NCI-H2196 treated with DMSO at 0.1 percent for 48 hours (cell line): ENCODE results near the gene SLC9C1.
"Not testable (repeated sequence)": the region's sequence is repeated elsewhere in the genome, so short reads cannot be mapped to it uniquely, and the experiment has no call there.

Source experiments
- DNase-seq: peaks from one replicate; lab custom pipeline; 2025; ENCODE audit not compliant: unreplicated experiment; lab: John Stamatoyannopoulos, UW

The SLC9C1 gene

GRCh38 chr3:112199622-112200316 lies 94.2 kb downstream of the SLC9C1 start:
- no peak for DNase-seq

- no peak for DNase-seq
Observed at GRCh38 chr3:112197131-112197530, 96.9 kb downstream of the SLC9C1 start.

- DNase-seq: no peak
Observed at GRCh38 chr3:112187300-112187699, 106.7 kb downstream of the SLC9C1 start.

DNA sequence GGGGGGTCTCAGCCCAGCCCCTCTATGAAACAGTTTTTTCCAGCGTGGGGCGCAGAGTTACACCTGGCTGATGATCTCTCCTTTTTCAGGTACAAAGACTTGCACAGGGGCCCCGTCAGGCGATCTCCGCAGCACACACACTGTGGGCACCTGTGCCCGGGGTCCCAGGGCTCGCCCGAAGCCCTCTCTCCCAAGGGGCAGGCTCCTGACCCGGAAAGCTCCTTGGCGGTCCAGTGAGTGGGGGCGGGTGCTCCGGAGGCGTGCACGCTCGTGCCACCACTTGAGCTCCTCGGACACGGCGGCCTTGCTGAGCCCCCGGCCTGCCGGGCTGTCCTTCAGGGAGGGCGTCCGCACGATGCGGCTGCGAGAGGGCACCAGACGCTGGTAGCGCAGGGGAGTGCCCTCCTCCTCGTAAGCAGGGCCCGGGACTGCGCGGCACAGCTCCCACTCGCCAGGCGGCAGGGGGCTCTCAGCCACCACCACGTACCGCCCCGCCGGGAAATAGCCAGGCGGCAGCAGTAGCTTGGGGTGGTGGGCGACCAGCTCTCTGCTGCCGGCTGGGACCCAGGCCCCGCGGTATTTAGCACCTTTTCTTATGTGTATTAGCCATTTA lies 108.5 kb downstream of the SLC9C1 start:
- DNase-seq: not testable (repeated sequence)

DNA sequence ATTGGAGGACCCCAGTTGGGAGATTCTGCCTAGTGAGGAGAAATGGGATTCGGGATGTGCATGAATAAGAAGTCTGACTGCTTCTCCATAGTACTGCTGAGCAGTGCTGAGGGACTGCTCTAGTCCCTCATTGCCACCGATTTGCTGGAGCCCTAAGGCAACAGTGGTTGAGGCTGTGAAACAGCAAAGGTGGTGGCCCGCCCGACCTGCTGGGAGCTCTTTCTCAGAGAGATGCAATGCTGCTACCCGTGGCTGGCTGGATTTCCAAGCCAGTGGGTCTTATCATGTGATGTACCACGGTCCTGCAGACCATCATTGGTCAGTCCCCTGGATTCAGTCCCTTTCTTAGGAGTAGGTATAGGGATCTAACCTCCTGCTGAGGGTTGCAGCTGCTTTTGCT lies 118.4 kb downstream of the SLC9C1 start:
- DNase-seq: no peak

GRCh38 chr3:112175037-112175436 lies 119.0 kb downstream of the SLC9C1 start:
- no peak for DNase-seq

- DNase-seq: no peak
Observed at GRCh38 chr3:112171144-112171543, 122.9 kb downstream of the SLC9C1 start.

DNA sequence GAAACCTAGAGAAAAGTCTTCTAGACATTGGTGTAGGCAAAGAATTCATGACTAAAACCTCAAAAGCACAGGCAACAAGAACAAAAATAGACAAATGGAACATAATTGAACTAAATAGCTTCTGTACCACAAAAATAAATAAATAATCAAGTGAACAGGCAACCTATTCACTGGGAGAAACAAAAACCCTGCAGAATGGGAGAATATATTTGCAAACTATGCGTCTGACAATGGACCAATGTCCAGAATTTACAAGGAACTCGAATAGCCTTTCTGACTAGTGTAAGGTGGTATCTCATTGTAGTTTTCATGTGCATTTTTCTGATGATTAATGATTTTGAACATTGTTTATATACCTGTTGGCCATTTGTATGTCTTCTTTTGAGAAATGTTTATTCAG lies 124.0 kb downstream of the SLC9C1 start:
- no peak for DNase-seq

DNA sequence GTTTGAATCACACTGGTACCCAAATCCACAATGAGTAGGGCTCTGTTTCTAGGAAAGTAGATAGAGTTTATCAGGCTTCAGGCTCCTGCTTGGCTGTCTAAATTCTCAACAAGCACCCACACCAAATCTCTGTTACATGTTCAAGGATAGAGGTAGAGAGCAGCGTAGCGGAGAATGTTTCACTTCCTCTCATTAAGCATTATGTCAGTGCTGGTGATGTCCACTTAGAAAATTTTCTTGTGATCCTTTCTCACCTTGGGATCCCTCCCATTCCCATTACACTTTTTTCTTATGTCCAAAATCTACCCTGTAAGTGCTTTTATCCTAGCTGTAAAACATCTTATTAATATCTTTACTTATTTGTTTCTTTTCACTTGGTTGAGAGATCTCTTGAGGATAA lies 126.3 kb downstream of the SLC9C1 start:
- no peak for DNase-seq

GRCh38 chr3:112149136-112149535 lies 144.9 kb downstream of the SLC9C1 start:
- no peak for DNase-seq

GRCh38 chr3:112143689-112144088 lies 150.3 kb downstream of the SLC9C1 start:
- DNase-seq: no peak

DNA sequence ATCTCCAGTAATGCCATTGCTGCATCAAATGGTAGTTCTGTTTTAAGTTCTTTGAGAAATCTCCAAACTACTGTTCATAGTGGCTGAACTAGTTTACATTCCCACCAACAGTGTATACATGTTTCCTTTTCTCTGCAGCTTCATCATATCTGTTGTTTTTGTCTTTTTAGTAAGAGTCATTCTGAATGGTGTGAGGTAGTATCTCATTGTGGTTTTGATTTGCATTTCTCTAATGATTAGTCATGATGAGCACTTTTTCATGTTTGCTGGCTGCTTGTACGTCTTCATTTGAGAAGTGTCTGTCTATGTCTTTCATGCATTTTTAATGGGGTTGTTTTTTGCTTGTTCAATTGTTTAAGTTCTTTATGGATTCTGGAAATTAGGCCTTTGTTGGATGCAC lies 150.8 kb downstream of the SLC9C1 start:
- no peak for DNase-seq

DNA sequence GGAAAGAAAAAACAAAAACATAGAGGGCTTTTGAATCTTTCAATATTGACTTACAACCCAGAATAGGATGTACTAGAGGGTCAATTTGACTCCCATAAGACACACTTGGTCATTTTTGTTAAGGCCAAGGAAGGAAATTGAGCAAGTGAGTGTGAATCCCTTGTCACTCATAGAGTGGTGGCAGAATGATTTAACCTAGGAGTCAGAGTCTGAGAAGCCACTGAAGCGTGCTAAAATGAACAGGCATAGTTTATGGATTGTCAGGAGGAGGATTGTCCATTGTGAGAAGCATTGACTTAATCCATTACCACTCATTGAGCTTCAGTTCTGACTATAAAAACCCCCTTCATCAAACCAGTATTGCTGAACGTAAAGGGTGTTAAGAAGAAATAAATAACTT lies 152.7 kb downstream of the SLC9C1 start:
- no peak for DNase-seq

- no peak for DNase-seq
Observed at GRCh38 chr3:112140584-112140983, 153.4 kb downstream of the SLC9C1 start.

DNA sequence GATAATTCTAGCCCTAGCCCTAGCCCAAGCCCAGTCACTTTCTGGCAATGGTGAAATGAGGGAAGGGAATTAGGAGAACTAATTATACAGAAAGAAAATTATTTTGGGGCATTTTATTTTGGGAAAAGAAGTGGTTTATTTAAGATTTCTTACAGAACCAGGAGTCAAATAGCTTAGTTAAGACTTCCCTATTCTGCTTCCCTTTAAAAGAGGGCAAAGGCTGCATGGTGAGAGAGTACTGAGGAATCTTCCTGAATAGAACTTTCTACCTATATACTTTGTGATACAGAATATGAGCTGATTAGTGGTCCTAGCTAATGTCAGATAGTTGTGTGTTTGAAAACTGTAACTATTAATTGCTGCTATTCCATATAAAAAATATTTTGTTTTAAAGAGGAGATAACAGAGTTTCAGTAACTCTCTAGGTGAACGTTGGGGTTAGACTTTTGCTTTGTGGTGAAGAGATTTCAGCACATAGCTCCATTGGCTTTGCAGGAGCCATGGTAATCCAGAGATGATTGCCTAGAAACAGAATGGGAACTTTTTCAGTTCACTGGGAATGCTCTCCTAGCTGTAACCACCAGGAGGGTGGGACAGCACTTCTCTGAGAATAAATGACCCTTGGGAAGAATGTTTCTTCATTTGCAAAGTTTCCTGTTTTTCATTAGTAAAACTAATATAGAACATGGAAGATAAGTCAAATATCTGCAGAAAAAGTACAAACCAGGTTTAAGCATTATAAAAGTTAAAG lies 155.6 kb downstream of the SLC9C1 start:
- DNase-seq: no peak

- DNase-seq: no peak
Observed at GRCh38 chr3:112137781-112138180, 156.2 kb downstream of the SLC9C1 start.

GRCh38 chr3:112136959-112137693 lies 156.9 kb downstream of the SLC9C1 start:
- DNase-seq: peak; percentile 48

GRCh38 chr3:112136046-112136445 lies 158.0 kb downstream of the SLC9C1 start:
- no peak for DNase-seq

DNA sequence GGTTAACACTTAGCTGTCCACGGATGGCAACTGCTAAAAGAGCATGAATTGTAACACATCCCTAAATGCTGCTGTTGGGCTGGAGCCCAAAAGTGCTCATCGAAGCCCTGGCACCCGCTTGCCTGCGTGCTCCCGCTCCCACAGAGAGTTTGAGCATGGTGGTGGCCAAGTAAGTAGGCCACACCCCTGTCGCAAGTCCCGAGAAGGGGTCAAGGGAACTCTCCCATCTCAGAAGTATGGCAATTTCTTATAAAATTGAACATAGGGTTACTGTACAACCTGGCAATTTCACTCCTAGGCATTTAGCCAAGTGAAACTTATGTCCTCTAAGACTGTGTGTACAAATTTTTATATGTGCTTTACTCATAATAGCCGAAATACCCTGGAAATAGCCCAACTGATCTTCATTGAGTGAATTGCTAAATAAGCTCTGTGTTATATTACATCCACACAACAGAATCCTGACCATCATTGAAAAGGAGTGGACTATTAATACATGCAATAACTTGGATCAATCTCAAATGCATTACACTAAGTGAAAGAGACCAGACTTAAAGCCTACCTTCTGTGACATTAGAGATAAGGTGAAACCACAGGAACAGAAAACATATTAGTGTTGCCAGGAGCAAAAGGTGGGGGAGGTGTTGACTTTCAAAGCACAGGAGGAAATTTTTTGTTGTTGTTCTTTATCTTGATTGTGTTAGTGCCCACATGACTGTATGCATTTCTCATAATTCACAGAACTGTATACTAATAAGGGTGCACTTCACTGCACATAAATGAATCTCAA lies 159.5 kb downstream of the SLC9C1 start:
- peak; percentile 64 for DNase-seq

- DNase-seq: no peak
Observed at GRCh38 chr3:112133626-112134334, 160.2 kb downstream of the SLC9C1 start.
